ENCODE measurements around the gene PCBP2. TPM values are rescaled to one million over a fixed set of nuclear protein-coding genes. Genes with fewer than 3 reads are reported as not detected.
"Not testable (repeated sequence)": the region's sequence is repeated elsewhere in the genome, so short reads cannot be mapped to it uniquely, and the experiment has no call there.

The PCBP2 gene
- total RNA-seq, 1 donor = 233 TPM

DNA sequence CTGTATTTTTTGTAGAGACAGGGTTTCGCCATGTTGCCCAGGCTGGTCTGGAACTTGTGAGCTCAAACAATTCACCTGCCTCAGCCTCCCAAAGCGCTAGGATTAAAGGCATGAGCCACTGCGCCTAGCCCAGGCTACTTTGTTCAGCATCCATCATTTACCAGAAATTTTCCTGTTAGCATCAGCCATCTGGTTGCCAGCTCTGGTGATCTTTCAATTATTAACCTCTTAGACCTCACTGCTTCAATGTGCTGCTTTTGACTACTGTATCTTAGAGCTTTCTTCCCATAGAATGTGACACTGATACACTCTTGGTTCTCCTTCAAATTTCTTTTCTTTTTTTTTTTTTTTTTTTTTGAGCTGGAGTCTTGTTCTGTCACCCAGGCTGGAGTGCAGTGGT, 33.7 kb upstream of the PCBP2 start:
- H3K4me3 ChIP-seq (ENCODE audit: low read depth, low read length) = no peak overlapping the region
- no peak for DNase-seq (ENCODE audit: low read depth)
- TF ChIP-seq, protein P1, sequence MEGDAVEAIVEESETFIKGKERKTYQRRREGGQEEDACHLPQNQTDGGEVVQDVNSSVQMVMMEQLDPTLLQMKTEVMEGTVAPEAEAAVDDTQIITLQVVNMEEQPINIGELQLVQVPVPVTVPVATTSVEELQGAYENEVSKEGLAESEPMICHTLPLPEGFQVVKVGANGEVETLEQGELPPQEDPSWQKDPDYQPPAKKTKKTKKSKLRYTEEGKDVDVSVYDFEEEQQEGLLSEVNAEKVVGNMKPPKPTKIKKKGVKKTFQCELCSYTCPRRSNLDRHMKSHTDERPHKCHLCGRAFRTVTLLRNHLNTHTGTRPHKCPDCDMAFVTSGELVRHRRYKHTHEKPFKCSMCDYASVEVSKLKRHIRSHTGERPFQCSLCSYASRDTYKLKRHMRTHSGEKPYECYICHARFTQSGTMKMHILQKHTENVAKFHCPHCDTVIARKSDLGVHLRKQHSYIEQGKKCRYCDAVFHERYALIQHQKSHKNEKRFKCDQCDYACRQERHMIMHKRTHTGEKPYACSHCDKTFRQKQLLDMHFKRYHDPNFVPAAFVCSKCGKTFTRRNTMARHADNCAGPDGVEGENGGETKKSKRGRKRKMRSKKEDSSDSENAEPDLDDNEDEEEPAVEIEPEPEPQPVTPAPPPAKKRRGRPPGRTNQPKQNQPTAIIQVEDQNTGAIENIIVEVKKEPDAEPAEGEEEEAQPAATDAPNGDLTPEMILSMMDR (IDR thresholded peaks at IDR 0.05; ENCODE audit: insufficient read depth, low read length) = no peak

DNA sequence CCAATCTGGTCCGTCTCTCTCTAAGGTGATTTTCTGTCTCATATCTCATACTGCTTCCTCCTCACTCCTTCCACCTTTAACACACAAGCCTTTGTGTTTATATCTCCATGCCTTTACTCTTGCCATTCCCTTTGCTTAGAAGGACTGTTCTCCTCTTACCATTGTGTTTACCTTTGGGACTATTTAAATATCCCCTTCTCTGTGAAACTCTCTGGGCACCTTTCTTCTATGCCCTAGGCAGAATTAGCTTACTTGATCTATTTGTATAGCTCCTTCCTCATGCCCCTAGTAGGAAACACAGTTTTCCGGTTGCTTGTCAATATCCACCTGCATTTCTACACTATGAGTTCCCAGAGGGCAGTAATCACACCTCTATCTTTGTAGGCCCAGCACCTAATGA, 32.1 kb upstream of the PCBP2 start:
- no peak for DNase-seq (ENCODE audit: low read depth)
- TF ChIP-seq, protein P1 (IDR thresholded peaks at IDR 0.05; ENCODE audit: insufficient read depth, low read length) = no peak
- H3K4me3 ChIP-seq (ENCODE audit: low read depth, low read length) = no peak overlapping the region

DNA sequence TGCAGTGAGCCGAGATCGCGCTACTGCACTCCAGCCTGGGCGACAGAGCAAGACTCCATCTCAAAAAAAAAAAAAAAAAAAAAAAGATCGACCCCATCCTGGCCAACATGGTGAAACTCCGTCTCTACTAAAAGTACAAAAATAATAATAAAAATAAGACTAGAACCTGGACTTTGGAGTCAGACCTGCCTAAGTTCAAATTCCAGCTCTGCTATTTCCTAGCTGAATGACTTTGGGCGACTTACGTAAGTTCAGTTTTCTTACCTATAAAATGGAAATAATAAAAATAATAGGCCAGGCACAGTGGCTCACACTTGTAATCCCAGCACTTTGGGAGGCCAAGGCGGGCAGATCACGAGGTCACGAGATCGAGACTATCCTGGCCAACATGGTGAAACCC, 29.7 kb upstream of the PCBP2 start:
- DNase-seq (ENCODE audit: low read depth); H3K4me3 ChIP-seq (ENCODE audit: low read depth, low read length): not testable (repeated sequence)

DNA sequence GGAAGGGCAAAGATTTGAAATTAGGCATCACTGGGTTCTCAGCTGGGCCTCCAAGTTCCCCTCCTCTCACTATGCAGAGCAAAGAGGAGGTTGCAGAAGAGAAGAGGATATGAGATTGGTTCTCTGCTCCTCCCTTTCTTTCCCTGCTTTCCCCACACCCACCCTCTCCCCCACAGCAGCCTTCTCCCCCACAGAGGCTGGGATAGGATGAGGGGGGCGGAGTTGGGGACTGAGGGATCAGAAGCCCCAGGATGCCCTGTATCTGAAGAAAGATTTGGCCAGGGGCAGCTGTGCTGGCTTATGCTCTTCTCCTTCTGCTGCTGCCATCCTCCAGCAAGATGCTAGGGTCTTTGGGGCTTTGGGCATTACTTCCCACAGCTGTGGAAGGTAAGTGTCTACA, 28.3 kb upstream of the PCBP2 start, which contains the start of gene AMHR2:
TSS of gene AMHR2 (plus strand) at position 259 of the 400 bp plus-strand sequence. CDS start at position 339, 80 bp downstream.
- no peak within 1 kb of the TSS for H3K4me3 ChIP-seq (ENCODE audit: low read depth, low read length)
- TF ChIP-seq, protein P1 (IDR thresholded peaks at IDR 0.05; ENCODE audit: insufficient read depth, low read length) = no peak
- DNase-seq (ENCODE audit: low read depth) = no peak

DNA sequence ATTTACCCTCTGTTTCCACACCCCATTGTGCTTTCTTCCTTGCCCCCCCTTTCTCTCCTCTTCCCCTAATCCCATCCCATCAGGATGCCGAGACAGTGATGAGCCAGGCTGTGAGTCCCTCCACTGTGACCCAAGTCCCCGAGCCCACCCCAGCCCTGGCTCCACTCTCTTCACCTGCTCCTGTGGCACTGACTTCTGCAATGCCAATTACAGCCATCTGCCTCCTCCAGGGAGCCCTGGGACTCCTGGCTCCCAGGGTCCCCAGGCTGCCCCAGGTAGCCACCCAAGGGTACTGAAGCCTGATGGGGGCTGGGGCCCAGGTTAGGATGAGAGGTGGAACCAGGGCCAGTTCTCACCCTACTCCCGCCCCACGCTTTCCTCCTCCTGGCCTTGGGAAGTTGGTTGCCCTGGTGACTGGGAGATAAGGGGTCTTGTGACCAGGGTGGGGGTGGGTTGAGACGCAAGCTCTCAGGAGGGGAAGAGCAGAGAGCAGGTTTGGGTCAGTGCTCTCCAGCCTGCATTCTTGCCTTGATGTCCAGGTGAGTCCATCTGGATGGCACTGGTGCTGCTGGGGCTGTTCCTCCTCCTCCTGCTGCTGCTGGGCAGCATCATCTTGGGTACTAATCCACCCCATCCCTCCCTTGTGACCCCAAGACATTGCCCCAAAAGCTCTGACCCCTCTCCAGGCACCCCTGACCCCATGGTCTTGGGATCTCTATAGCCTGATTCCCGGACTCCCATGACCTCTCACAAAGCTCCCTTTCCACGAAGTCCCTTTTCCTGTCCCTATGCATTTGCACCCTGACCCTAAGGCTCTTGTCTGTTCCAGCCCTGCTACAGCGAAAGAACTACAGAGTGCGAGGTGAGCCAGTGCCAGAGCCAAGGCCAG, 27.0 kb upstream of the PCBP2 start:
- TF ChIP-seq, protein P1 (IDR thresholded peaks at IDR 0.05; ENCODE audit: insufficient read depth, low read length) = no peak
- no peak overlapping the region for H3K4me3 ChIP-seq (ENCODE audit: low read depth, low read length)
- no peak for DNase-seq (ENCODE audit: low read depth)

DNA sequence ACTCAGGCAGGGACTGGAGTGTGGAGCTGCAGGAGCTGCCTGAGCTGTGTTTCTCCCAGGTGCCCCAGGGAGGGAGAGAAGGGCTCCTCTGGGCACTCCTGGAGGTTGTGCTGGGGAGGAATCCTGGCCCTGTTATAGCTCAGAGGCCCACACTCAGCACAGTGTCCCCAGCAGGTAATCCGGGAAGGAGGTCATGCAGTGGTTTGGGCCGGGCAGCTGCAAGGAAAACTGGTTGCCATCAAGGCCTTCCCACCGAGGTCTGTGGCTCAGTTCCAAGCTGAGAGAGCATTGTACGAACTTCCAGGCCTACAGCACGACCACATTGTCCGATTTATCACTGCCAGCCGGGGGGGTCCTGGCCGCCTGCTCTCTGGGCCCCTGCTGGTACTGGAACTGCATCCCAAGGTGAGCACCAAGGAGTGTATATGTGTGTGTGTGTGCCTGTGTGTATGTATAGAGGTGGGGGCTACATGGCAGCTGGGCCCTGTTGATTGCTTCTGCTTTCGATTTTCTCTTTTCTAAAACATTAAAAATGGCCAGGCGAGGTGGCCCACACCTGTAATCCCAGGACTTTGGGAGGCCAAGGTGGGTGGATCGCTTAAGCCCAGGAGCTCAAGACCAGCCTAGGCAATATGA, 26.3 kb upstream of the PCBP2 start:
- TF ChIP-seq, protein P1 (IDR thresholded peaks at IDR 0.05; ENCODE audit: insufficient read depth, low read length) = no peak
- DNase-seq (ENCODE audit: low read depth) = no peak
- no peak overlapping the region for H3K4me3 ChIP-seq (ENCODE audit: low read depth, low read length)

DNA sequence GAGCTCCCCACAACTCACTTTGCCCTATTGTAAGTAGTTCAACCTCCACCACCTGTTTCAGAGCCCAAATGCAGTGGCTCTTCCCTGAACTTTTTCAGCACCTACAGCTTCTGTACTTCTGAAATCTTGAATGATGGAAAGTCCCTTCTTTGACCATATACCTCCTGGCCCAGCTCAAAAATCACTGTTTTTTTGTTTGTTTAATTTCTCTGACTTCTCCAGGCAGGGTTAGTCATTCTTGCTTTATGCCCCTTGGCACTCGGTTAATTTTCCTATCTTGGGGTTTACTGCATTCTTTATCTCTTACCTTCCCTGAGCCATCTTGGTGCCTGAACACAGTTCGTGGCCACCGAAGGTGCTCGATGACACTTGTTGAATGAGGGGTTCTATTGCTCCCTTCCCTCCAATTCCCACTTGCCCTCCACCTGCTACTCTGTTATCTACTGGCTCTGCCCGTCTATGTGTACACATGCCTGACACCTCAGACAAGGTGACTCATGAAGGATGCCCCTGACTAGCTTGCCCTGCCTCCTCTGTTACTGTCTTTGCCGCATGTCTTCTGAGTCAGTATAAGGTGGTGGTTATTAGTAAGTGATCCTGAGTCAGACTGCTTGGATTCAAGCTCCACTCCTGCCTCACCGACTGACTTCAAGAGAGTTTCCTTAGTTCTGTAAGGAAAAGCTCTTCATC, 23.9 kb upstream of the PCBP2 start:
- DNase-seq (ENCODE audit: low read depth) = peak; percentile 70
- H3K4me3 ChIP-seq (ENCODE audit: low read depth, low read length) = no peak overlapping the region
- TF ChIP-seq, protein P1 (IDR thresholded peaks at IDR 0.05; ENCODE audit: insufficient read depth, low read length) = no peak
